Choroid plexus epithelial cell (primary cell): ENCODE data around the gene KIF3B.
"Not testable (repeated sequence)": the region's sequence is repeated elsewhere in the genome, so short reads cannot be mapped to it uniquely, and the experiment has no call there.

Source experiments
- DNase-seq: peaks from one replicate; pipeline ENCODE4 v3.0.0-alpha.2; 2010; ENCODE audit warnings: low read depth
- H3K4me3 ChIP-seq: 2 replicates; pipeline ENCODE4 v1.5.1; 2011; ENCODE audit warnings: low read depth, mild to moderate bottlenecking, control low read depth, low read length, moderate library complexity
- CTCF ChIP-seq: conservative IDR thresholded peaks from 2 replicates; pipeline ENCODE4 v1.5.1; 2011; ENCODE audit warnings: low read depth, mild to moderate bottlenecking, control low read depth, inconsistent platforms, low read length, moderate library complexity

The KIF3B gene

DNA sequence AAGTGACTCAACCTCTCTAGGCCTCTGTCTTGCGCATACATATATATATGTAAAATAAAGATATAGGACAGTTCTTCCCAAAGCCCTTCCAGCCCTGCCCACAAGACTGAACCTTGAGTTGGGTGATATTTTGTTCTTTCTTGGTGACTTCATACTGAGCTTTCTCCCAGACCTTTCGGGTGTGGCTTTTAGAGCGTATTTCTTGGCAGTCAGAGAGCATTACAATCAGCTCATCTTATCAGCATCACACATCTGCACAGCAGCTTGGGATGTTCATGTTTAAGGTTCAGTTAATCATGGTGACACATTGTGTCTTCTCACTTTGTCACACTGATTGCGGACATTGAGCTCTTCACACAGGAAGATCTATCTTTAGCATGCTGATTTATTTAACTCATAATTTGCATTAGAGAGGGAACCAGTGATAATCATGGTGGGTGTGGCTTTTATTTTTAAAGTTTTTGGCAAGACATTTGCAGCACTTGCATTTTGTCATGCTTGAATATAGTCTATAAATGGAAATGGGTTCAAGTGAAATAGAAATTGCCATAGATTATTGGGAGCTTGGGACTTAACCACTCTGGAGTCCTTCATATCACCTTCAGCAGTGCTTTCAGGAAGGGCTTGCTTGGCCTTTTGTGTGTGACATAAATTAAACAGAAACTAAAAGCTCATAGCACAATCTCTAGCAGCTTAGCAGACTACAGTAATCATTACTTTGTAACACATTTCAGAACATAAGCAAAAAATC, 8.3 kb downstream of the KIF3B start:
- no peak for TF ChIP-seq CTCF
- peak; percentile 24 for DNase-seq
- H3K4me3 ChIP-seq = no peak overlapping the region

- DNase-seq = no peak
- no peak overlapping the region for H3K4me3 ChIP-seq
- no peak for TF ChIP-seq CTCF
Observed at GRCh38 chr20:32287231-32287638, 9.8 kb downstream of the KIF3B start.

- DNase-seq = no peak
- no peak overlapping the region for H3K4me3 ChIP-seq
- no peak for TF ChIP-seq CTCF
Observed at GRCh38 chr20:32288225-32288849, 10.9 kb downstream of the KIF3B start.

DNA sequence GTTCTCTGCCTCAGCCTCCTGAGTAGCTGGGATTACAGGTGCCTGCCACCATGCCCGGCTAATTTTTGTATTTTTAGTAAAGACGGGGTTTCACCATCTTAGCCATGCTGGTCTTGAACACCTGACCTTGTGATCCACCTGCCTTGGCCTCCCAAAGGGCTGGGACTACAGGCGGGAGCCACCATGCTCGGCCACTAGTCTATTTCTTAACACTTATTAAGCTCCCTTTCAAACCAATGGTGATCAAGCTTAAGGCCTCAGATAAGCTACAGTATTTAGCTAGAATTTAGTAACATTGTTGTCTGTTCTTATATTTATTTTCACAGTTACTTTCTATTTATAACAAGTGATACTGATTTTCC, 11.8 kb downstream of the KIF3B start:
- not testable (repeated sequence) for DNase-seq, H3K4me3 ChIP-seq

GRCh38 chr20:32289661-32290431, 12.4 kb downstream of the KIF3B start:
- no peak overlapping the region for H3K4me3 ChIP-seq
- no peak for TF ChIP-seq CTCF
- no peak for DNase-seq

- TF ChIP-seq CTCF = no peak
- no peak overlapping the region for H3K4me3 ChIP-seq
- no peak for DNase-seq
Observed at GRCh38 chr20:32291166-32291565, 13.7 kb downstream of the KIF3B start.

- TF ChIP-seq CTCF = no peak
- no peak for DNase-seq
- no peak overlapping the region for H3K4me3 ChIP-seq
Observed at GRCh38 chr20:32292548-32292947, 15.1 kb downstream of the KIF3B start.
